Skin epidermis (tissue), 12 donors: ENCODE results near the gene DCTPP1.

Experiments
- H3K27ac ChIP-seq, 21 experiments: fragments of 200-600 bp; sonication (generic) in 11 of 21; one replicate each; pipeline ENCODE4 v1.5.0; 2020; ENCODE audit warnings: mild to moderate bottlenecking in 3 of 21, inconsistent platforms in 2 of 21, moderate library complexity in 2 of 21
- H3K4me3 ChIP-seq, 7 experiments: fragments of 200-600 bp; sonication (generic) in 2 of 7; one replicate each; pipeline ENCODE4 v1.5.0; 2020; ENCODE audit warnings: inconsistent platforms in 2 of 7, mild to moderate bottlenecking in 2 of 7, moderate library complexity in 1 of 7

Gene DCTPP1

GRCh38 chr16:30374538-30374937 lies 55.3 kb downstream of the DCTPP1 start, which contains the start of gene MYL11:
TSS of gene MYL11 (plus strand) at chr16:30374802. CDS start at chr16:30374858, 56 bp downstream.
- H3K27ac ChIP-seq = no peak within 1 kb of the TSS
- H3K4me3 ChIP-seq = no peak within 1 kb of the TSS
